Measurements from ENCODE around the gene CYTH2.

- no peak for TF ChIP-seq SIN3A (conservative IDR thresholded peaks at IDR 0.05 in 1 of 2, IDR thresholded peaks at IDR 0.05 in 1 of 2; ENCODE audit: low read depth in 1 of 2, low read length in 2 of 2)
- TF ChIP-seq NRF1 (IDR thresholded peaks at IDR 0.05; ENCODE audit: low read depth, low read length) = no peak
- no peak for TF ChIP-seq RAD21 (IDR thresholded peaks at IDR 0.05 in 1 of 2, conservative IDR thresholded peaks at IDR 0.05 in 1 of 2; ENCODE audit: low read depth in 2 of 2, low read length in 2 of 2)
- no peak for TF ChIP-seq SP1 (IDR thresholded peaks at IDR 0.05; ENCODE audit: low read depth, low read length)
- no peak for TF ChIP-seq EP300 (IDR thresholded peaks at IDR 0.05; ENCODE audit: borderline replicate concordance in 1 of 2, low read depth in 2 of 2, low read length in 2 of 2)
- no peak for TF ChIP-seq TEAD4 (IDR thresholded peaks at IDR 0.05; ENCODE audit: low read depth, low read length)
- TF ChIP-seq CTCF (IDR thresholded peaks at IDR 0.05; ENCODE audit: control extremely low read depth in 1 of 3, insufficient read depth in 1 of 3, low read depth in 1 of 3, low read length in 3 of 3) = no peak
- no peak for TF ChIP-seq EZH2 (IDR thresholded peaks at IDR 0.05; ENCODE audit: low read depth, low read length, severe bottlenecking)
- TF ChIP-seq GABPA (IDR thresholded peaks at IDR 0.05; ENCODE audit: borderline replicate concordance, insufficient read depth, low read length) = no peak
- no peak for TF ChIP-seq CEBPB (IDR thresholded peaks at IDR 0.05; ENCODE audit: low read depth, low read length)
Observed at GRCh38 chr19:48480558-48481500, 11.7 kb downstream of the CYTH2 start.
